ENCODE data around the gene HOXA3. TPM values are rescaled to one million over a fixed set of nuclear protein-coding genes. Genes with fewer than 3 reads are reported as not detected.

The HOXA3 gene
- total and polyA plus RNA-seq, 2 of the 8 experiments (the other 6 are each of a cell fraction or from before 2014, with no cell fraction given), result not detected

GRCh38 chr7:27180431-27181420 lies 28.3 kb upstream of the HOXA3 start:
- Histone ChIP-seq H4K8ac (ENCODE audit: extremely low read depth, insufficient read depth, low read length) (peak overlapping the region; percentile 58; the same call in 1 of the 2 replicates), H3K4me1 (replicated peaks in 1 of 4; ENCODE audit: control insufficient read depth in 3 of 4, insufficient read depth in 4 of 4, low read length in 3 of 4) (peaks cover 1 to 10% (median 6%) of the 10 kb centered on the region in 4 experiments), H2BK12ac (ENCODE audit: low read depth, low read length) (0 out of 2 replicates have a peak overlapping the region, but pooled peaks have one; percentile 27), H3K18ac (ENCODE audit: extremely low read depth, low read length) (no peak overlapping the region), H3K27ac (ENCODE audit: low read depth, low read length) (no peak overlapping the region), H3K79me2 (ENCODE audit: control insufficient read depth in 1 of 2, insufficient read depth in 2 of 2, low read length in 2 of 2) (no peaks in the 10 kb centered on the region), H2AK5ac (ENCODE audit: low read depth, low read length) (no peak overlapping the region), H4K20me1 (replicated peaks in 1 of 2; ENCODE audit: control insufficient read depth in 1 of 2, insufficient read depth in 2 of 2, low read length in 2 of 2) (peaks cover 40 to 48% of the 10 kb centered on the region in 2 experiments), H3K23me2 (ENCODE audit: low read depth, low read length) (no peaks in the 10 kb centered on the region), H2BK20ac (ENCODE audit: low read length) (no peak overlapping the region), H3K27me3 (replicated peaks in 1 of 4; ENCODE audit: control insufficient read depth in 3 of 4, extremely low read depth in 1 of 4, insufficient read depth in 3 of 4, low read length in 3 of 4) (peaks cover 98 to 100% (median 100%) of the 10 kb centered on the region in 4 experiments), H4K5ac (ENCODE audit: insufficient read length, low read depth, low read length) (no peak overlapping the region), H3K4me2 (ENCODE audit: insufficient read depth in 1 of 2, low read depth in 2 of 2, low read length in 2 of 2) (no peak overlapping the region; a peak in 1 of 4 replicates), H3K23ac (ENCODE audit: insufficient read length) (no peak overlapping the region), H3K9ac (replicated peaks in 1 of 4; ENCODE audit: extremely low read depth in 1 of 4, low read depth in 3 of 4, low read length in 3 of 4) (no peak overlapping the region), H4K91ac (replicated peaks; ENCODE audit: insufficient read length, low read length) (no peak overlapping the region), H3K36me3 (ENCODE audit: control insufficient read depth in 2 of 4, insufficient read depth in 4 of 4, low read length in 3 of 4) (peaks cover 0 to 5% (median 0%) of the 10 kb centered on the region in 4 experiments; a peak in 1 of 8 replicates), H2AFZ (ENCODE audit: low read length) (no peak overlapping the region), H2BK5ac (ENCODE audit: low read depth, low read length) (no peak overlapping the region), H3K4ac (replicated peaks; ENCODE audit: insufficient read length, low read depth, low read length) (no peak overlapping the region), H3K9me3 (ENCODE audit: insufficient read depth in 2 of 2, low read depth in 1 of 2, low read length in 1 of 2) (no peaks in the 10 kb centered on the region), H2BK120ac (replicated peaks; ENCODE audit: low read depth, low read length) (no peak overlapping the region), H3K4me3 (ENCODE audit: extremely low read depth in 1 of 4, insufficient read depth in 2 of 4, low read depth in 3 of 4, low read length in 4 of 4) (no peak overlapping the region), H3K14ac (ENCODE audit: insufficient read length) (no peak overlapping the region), H3K56ac (replicated peaks; ENCODE audit: insufficient read length, low read depth, low read length) (no peak overlapping the region), H3K79me1 (ENCODE audit: low read depth, low read length) (no peaks in the 10 kb centered on the region), H2BK15ac (ENCODE audit: low read length) (no peak overlapping the region)
- POLR2A ChIA-PET (ENCODE audit: partially characterized antibody), result no interaction called here
- CTCF ChIA-PET (ENCODE audit: partially characterized antibody), result interaction anchor here (0.6 to 2.7 kb wide), 25 partner anchors 7 to 663 kb away, joined by 3 to 26 read pairs (median 5); partner anchors contain the start of genes HOXA13, HOXA3, HOXA5 and HOXA7
- FAIRE-seq, result no peak
- TF ChIP-seq POLR2A (IDR thresholded peaks at IDR 0.05; ENCODE audit: control extremely low read depth in 1 of 2, low read depth in 2 of 2, low read length in 2 of 2), result no peak
- TF ChIP-seq KDM5A (IDR thresholded peaks at IDR 0.05; ENCODE audit: low read length), result no peak
- TF ChIP-seq CEBPB (IDR thresholded peaks at IDR 0.05; ENCODE audit: low read depth, low read length), result no peak
- TF ChIP-seq EZH2 (IDR thresholded peaks at IDR 0.05; ENCODE audit: low read depth, low read length, severe bottlenecking), result peak; percentile 45
- peak; percentile 75 for TF ChIP-seq RNF2 (IDR thresholded peaks at IDR 0.05; ENCODE audit: borderline replicate concordance, low read depth, low read length, missing control alignments, poor library complexity, severe bottlenecking)
- TF ChIP-seq MAX (IDR thresholded peaks at IDR 0.05), result no peak
- WGBS, 2 experiments (ENCODE audit: extremely low coverage in 1 of 2, insufficient coverage in 1 of 2, insufficient read length in 1 of 2, insufficient replicate concordance in 2 of 2, low coverage in 1 of 2, low lambda C conversion rate in 2 of 2, missing lambda C conversion rate in 1 of 2), result 39% methylated on average over 11 of the region's 12 CpGs; no CpG with 5 or more reads in 1 of the 2 experiments
- peak in 1 of 2 experiments; percentile 40 for DNase-seq (ENCODE audit: low read depth in 1 of 2, low spot score in 2 of 2)
